Measurements from ENCODE around the gene PRKN. TPM values are rescaled to one million over a fixed set of nuclear protein-coding genes. Genes with fewer than 3 reads are reported as not detected.

PRKN gene
- total RNA-seq, 1 experiment from 2014 or later: 2.0 TPM

- Histone ChIP-seq H3K56ac (ENCODE audit: insufficient read length, low read depth, low read length) (no peak overlapping the region), H3K9me3 (ENCODE audit: control insufficient read depth, low read depth, low read length) (no peaks in the 10 kb centered on the region), H4K8ac (replicated peaks; ENCODE audit: insufficient read length, low read depth, low read length) (no peak overlapping the region), H3K9ac (ENCODE audit: extremely low read depth, insufficient read length, low read length) (no peak overlapping the region), H3K4ac (ENCODE audit: low read depth, low read length) (no peak overlapping the region), H2BK20ac (ENCODE audit: low read depth, low read length, poor library complexity, severe bottlenecking) (no peak overlapping the region), H3K27me3 (ENCODE audit: insufficient read depth, low read length) (no peaks in the 10 kb centered on the region), H3K4me2 (ENCODE audit: insufficient read depth, insufficient read length, low read length) (no peak overlapping the region), H2BK120ac (ENCODE audit: low read depth, low read length, poor library complexity, severe bottlenecking) (no peak overlapping the region), H2BK5ac (ENCODE audit: insufficient read length, low read length) (no peak overlapping the region), H3T11ph (ENCODE audit: low read length) (no peak overlapping the region), H4K5ac (ENCODE audit: insufficient read length, low read depth, low read length) (no peak overlapping the region), H3K14ac (ENCODE audit: insufficient read depth, low read length) (no peak overlapping the region), H3K23me2 (ENCODE audit: insufficient read length, low read depth, low read length, poor library complexity, severe bottlenecking) (no peaks in the 10 kb centered on the region), H3K79me2 (ENCODE audit: insufficient read depth, low read length) (no peaks in the 10 kb centered on the region), H2BK15ac (ENCODE audit: low read depth, low read length) (no peak overlapping the region), H2AK5ac (ENCODE audit: insufficient read length, low read length) (no peak overlapping the region), H3K18ac (ENCODE audit: insufficient read length, low read depth, low read length) (no peak overlapping the region), H3K23ac (ENCODE audit: insufficient read length, low read depth, low read length) (no peak overlapping the region), H3K4me1 (ENCODE audit: insufficient read depth, low read length) (no peaks in the 10 kb centered on the region), H4K20me1 (ENCODE audit: control insufficient read depth, insufficient read depth, insufficient read length) (no peaks in the 10 kb centered on the region), H4K91ac (ENCODE audit: insufficient read length, low read depth, low read length) (no peak overlapping the region), H3K79me1 (ENCODE audit: insufficient read depth, low read depth, low read length, poor library complexity, severe bottlenecking) (no peaks in the 10 kb centered on the region), H3K27ac (ENCODE audit: insufficient read length, low read depth, low read length) (no peak overlapping the region), H2BK12ac (ENCODE audit: insufficient read length, low read depth, low read length) (no peak overlapping the region), H2AFZ (ENCODE audit: low read length) (no peak overlapping the region)
- Mint-ChIP-seq H3K9me3 (peaks cover 3 to 4% of the 10 kb centered on the region in 2 experiments; a peak in 3 of 5 replicates), H3K4me1 (peaks cover 6 to 8% of the 10 kb centered on the region in 2 experiments), H3K4me3 (no peak overlapping the region), H3K36me3 (ENCODE audit: insufficient read depth in 1 of 3, low read depth in 3 of 3) (peaks cover 0 to 4% (median 2%) of the 10 kb centered on the region in 3 experiments; a peak in 2 of 7 replicates), H3K27ac (no peak overlapping the region), H3K27me3 (ENCODE audit: low read depth) (no peaks in the 10 kb centered on the region)
- no peak for TF ChIP-seq CTCF (conservative IDR thresholded peaks at IDR 0.05)
- DNase-seq: no peak
- no CpG with 5 or more reads among the region's 3 CpGs for WGBS (ENCODE audit: extremely low coverage, insufficient read length, low lambda C conversion rate)
Observed at GRCh38 chr6:162211022-162211421, 516.5 kb downstream of the PRKN start.
